ENCODE data around the gene ZNF17.

Gene ZNF17

DNA sequence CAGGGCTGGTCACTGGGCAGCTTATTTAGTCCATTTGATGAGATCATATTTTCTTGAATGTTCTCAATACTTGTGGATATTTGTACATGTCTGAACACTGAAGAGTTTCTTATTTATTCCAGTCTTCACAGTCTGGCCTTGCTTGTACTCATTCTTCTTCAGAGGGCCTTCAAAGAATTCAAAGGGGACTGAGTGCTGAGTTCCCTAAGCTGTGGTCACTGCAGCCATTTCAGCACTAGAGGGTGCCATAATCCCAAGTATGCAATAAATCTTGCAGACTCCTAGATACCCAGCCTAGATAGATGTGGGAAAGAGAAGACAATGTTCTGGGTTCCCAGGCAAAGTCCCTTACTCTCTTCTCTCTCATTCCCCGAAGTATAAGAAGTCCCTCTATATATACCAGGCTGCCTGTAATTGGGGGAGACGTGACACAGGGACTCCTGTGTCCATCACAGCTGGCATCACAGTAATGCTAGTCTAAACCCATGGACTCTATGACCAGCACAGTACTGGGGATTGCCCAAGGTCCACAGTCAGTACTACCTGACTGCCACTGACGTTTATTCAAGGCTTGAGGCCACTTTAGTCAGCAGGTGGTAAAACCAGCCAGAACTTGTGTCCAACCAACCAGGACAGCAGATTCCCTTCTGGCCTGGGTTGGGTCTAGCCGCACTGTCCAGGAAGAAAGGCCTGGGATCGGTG is 54.9 kb downstream of the ZNF17 start:
- H3K27me3 Mint-ChIP-seq = no peaks in the 10 kb centered on the region
- peak; percentile 71 for ATAC-seq
- no peak overlapping the region for H3K4me3 Mint-ChIP-seq
- DNase-seq = peak; percentile 21 to 39
- peaks cover 45 to 54% of the 10 kb centered on the region in 2 donors for H3K9me3 Mint-ChIP-seq
- H3K4me1 Mint-ChIP-seq = no peaks in the 10 kb centered on the region
- H3K27ac Mint-ChIP-seq = no peak overlapping the region

DNA sequence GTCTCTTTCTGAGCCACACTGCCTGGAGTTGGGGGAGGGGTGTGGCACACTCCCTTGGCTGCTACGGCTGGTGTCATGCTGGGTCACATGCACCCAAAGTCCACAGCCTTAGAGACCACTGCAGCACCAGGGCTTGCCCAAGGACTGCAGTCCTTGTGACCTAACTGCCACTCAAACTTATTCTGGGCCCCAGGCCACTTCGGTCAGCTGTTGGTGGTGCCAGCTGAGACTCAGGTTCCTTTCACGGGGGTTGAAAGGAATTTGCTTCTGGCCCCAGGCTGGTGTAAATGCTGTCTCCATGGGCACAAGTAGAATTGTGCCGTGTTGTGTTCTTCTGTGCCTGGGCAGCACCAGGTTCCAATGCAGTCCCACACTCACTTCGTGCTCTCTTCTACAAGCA is 55.5 kb downstream of the ZNF17 start:
- no peak overlapping the region for H3K27ac Mint-ChIP-seq
- H3K4me3 Mint-ChIP-seq = no peak overlapping the region
- peaks cover 51 to 57% of the 10 kb centered on the region in 2 donors for H3K9me3 Mint-ChIP-seq

More for the DNA sequence above, 55.5 kb downstream of the ZNF17 start:
- DNase-seq (no peak), ATAC-seq (no peak)
- Mint-ChIP-seq H3K4me1 (no peaks in the 10 kb centered on the region), H3K27me3 (no peaks in the 10 kb centered on the region)

Measured in stimulated activated naive CD8-positive, alpha-beta T cell treated with anti-CD3 and anti-CD28 coated beads, Interleukin-15, amount 100 ng/mL, for 72 hours (primary cell).